Fibroblast of pulmonary artery (primary cell): ENCODE results near the gene ESR2.

Experiments
- DNase-seq: peaks from one replicate; pipeline ENCODE4 v3.0.0-alpha.2; 2010; ENCODE audit warnings: low read depth
- H3K4me3 ChIP-seq: replicated peaks from 2 replicates; pipeline ENCODE4 v1.5.1; 2011; ENCODE audit warnings: low read depth, mild to moderate bottlenecking, control low read depth, low read length, moderate library complexity
- TF ChIP-seq, protein P1 (sequence below): IDR thresholded peaks from 2 replicates; pipeline ENCODE4 v1.5.1; 2011; ENCODE audit warnings: mild to moderate bottlenecking, control low read depth, low read length, inconsistent platforms; ENCODE audit errors: missing control alignments

Gene ESR2

DNA sequence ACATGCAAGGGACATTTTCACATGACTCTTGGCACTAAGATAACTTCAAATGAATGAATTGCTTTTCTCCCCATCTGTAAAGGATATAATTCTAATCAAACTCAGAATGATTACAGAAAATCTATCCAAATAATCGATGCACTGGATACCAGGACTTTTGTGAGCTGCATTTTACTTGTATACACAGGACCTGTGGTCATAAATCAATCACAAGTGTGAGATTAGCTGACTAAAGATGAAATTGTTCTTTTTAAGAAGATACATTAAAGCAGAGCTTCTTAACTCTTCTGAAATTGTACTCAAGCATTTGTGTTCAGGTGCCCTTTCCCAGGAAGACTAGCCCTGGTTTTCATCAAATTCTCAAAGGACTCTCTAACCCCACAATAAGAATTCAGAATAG, 66.3 kb downstream of the ESR2 start:
- H3K4me3 ChIP-seq = no peak overlapping the region
- DNase-seq = no peak
- TF ChIP-seq, protein P1, sequence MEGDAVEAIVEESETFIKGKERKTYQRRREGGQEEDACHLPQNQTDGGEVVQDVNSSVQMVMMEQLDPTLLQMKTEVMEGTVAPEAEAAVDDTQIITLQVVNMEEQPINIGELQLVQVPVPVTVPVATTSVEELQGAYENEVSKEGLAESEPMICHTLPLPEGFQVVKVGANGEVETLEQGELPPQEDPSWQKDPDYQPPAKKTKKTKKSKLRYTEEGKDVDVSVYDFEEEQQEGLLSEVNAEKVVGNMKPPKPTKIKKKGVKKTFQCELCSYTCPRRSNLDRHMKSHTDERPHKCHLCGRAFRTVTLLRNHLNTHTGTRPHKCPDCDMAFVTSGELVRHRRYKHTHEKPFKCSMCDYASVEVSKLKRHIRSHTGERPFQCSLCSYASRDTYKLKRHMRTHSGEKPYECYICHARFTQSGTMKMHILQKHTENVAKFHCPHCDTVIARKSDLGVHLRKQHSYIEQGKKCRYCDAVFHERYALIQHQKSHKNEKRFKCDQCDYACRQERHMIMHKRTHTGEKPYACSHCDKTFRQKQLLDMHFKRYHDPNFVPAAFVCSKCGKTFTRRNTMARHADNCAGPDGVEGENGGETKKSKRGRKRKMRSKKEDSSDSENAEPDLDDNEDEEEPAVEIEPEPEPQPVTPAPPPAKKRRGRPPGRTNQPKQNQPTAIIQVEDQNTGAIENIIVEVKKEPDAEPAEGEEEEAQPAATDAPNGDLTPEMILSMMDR = no peak

DNA sequence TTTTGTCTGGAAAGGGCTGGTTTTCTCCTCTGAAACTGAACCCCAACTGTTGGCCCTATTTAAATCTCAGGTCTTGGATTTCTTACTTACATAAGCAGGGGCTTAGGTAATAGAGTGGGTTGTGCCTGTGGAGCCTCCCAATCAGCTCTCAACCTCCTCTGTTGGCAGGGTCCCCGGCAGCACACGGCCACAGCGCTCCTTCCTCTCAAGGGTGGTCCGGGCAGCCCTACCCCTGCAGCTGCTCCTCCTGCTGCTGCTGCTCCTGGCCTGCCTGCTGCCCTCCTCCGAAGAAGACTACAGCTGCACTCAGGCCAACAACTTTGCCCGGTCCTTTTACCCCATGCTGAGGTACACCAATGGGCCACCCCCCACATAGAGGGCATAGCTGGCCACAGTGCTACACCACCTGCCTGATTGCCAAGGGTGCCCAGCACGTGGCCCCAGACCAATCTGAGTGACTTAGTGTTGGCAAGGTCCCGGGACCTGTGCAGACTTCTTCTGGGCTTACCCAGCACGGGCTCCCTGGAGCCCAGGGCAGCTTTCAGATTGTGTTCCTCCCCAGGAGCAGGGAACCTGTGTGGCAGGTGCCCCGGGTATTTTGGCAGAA, 68.9 kb downstream of the ESR2 start:
- no peak for DNase-seq
- TF ChIP-seq, protein P1 = no peak
- H3K4me3 ChIP-seq = no peak overlapping the region

DNA sequence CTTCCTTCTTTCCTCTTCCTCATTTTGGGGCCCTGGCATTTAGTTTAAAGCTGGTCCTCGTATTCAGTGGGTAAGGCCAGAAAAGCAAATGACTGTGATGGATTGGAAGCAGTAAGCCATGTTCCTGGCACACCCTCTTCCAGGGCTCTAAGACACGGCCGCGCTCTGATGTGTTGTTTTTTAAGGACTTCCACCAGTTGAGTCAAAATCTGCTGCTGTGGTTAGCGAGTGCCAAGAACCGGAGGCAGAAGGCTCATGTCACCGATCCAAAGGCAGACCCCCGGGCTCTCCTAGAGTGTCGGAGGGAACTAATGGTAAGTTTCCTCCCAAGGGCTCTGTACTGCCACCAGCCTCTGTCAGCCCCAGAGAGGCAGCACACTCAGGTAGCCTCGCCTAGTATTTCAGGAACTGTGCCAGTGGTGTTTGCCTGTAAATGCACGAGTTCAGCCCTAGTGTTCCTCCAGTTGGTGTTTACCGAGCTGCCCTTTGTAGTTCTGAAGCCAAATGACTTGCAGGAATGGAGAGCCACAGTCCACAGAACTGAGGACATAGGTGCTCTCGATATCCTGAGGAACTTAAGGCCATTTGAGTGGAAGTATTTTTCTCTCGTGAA, 72.7 kb downstream of the ESR2 start:
- H3K4me3 ChIP-seq = no peak overlapping the region
- no peak for DNase-seq
- TF ChIP-seq, protein P1 = no peak

DNA sequence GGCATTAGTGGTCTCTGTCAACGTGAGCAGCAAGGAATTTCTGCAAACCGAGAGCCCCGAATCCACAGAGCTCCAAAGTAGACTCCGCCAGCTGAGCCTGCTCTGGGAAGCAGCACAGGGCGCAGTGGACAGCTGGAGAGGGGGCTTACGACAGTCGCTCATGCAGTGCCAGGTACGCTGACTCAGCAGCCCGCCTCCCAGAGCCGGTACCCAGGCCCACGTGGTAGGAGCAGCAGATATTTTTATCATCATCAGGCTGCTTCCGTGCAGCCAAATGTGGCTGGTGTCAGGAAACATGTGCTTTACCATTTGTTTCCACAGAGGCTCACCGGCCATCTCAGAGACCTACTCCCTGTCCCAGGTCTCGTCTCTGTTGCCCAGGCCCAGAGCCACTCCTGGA, 73.7 kb downstream of the ESR2 start:
- TF ChIP-seq, protein P1 = no peak
- peak; percentile 62 for DNase-seq
- H3K4me3 ChIP-seq = no peak overlapping the region

DNA sequence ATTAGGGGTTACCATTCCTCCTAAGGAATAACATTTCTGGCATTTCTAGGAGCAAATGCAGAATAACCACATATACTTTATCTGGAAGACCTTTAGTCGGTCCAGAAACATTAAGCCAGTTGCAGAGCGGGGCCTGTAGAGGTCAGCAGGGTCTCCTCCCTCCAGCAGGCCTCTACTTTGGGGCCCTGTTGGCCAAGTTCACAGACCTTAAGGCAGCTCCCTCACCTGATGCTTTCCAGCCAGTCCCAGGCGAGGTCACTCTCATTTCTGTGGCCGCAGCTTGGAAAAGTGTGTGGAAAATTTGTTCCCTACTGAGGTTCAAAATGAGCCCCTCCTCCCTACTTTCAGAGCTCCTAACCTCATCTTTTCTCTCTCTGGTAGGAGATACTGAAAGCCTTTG, 74.1 kb downstream of the ESR2 start:
- no peak overlapping the region for H3K4me3 ChIP-seq
- DNase-seq = no peak
- TF ChIP-seq, protein P1 = no peak

DNA sequence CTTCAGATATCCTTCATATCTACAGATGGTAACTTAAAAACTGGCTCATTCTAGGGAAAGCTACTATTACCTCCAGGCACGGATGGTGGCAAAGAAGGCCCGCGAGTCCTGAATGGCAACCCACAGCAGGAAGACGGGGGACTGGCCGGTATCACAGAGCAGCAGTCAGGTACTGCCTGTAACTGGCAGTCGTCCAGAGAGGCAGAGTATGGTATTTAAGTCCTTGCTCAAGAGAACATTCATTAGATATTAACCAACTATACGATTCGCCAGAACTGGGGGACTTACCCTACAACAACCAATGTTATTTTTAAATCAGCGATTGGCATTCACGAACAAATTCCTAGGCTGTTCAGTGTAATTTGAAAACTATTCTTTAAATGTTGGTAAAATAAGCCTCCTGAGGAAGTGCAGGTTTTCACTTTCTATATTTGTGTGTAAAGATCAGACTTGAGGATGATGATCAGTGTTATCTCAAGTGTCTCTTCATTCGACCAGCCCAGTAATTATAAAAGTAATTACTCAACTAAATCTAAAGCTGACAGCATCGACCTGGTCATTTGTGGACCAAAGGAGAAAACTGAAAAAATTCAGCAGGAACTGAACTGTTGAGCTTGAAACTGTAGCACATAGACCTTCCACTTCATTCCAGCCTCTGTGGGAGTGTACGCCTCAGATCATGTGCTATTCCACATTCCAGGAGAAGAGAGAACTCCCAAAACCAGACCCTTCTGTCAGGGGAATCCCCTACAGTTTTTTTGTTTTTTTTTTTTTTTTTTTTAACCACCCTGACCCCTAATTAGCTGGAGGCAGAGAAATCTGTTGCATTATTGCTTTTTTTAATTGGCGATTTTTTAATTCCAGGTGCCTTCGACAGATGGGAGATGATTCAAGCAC, 75.6 kb downstream of the ESR2 start:
- TF ChIP-seq, protein P1 = no peak
- H3K4me3 ChIP-seq = no peak overlapping the region
- peak; percentile 69 for DNase-seq
